Measurements from ENCODE around the gene PRR5. TPM values are rescaled to one million over a fixed set of nuclear protein-coding genes. Genes with fewer than 3 reads are reported as not detected.
A peak's percentile ranks its signal among the peaks of the same experiment; 100 is the strongest.

PRR5 gene
- total and polyA plus RNA-seq, 2 donors (not counting 1 experiment from before 2014, with no cell fraction given) = 2.4 to 8.6 TPM

DNA sequence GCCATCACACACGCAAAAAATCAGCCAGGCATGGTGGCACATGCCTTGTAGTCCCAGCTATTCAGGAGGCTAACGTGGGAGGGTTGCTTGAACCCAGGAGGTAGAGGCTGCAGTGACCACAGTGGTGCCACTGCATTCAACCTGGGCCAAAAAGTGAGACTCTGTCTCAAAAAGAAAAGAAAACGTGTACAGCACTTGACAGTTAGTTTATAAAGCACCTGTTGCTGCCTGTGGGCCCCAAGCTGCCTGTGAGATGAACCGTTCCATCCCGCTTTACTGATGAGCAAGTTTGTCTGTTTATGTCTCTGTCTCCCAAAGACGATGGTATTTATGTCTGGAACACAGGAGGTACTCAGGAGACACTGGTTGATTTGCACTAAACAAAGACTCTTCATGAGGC lies 1.5 kb upstream of the PRR5 start:
- Histone ChIP-seq H3K9me3 (ENCODE audit: control insufficient read depth, insufficient read depth, low read depth, low read length) (no peaks in the 10 kb centered on the region), H3K79me2 (ENCODE audit: control insufficient read depth, insufficient read depth, low read length) (no peaks in the 10 kb centered on the region), H3K9ac (ENCODE audit: insufficient read depth, low read length) (no peak overlapping the region), H3K27ac (ENCODE audit: insufficient read depth, low read length) (no peak overlapping the region), H3K4me3 (replicated peaks in 1 of 4; ENCODE audit: control extremely low read depth in 1 of 4, insufficient read depth in 1 of 4, low read depth in 3 of 4, low read length in 4 of 4) (no peak overlapping the region), H3K36me3 (ENCODE audit: control insufficient read depth, insufficient read depth, low read length) (no peaks in the 10 kb centered on the region), H3K4me1 (ENCODE audit: control insufficient read depth, extremely low read depth, insufficient read depth, low read length) (peaks cover 14% of the 10 kb centered on the region), H3K27me3 (ENCODE audit: control insufficient read depth, insufficient read depth, low read length) (peaks cover 15% of the 10 kb centered on the region), H3K4me2 (ENCODE audit: extremely low read depth, insufficient read depth, low read length) (no peak overlapping the region), H2AFZ (ENCODE audit: low read length) (no peak overlapping the region), H4K20me1 (ENCODE audit: control insufficient read depth, extremely low read depth, insufficient read depth, low read length) (no peaks in the 10 kb centered on the region)
- no peak for DNase-seq (ENCODE audit: low read depth in 2 of 2)
- TF ChIP-seq, protein P1, sequence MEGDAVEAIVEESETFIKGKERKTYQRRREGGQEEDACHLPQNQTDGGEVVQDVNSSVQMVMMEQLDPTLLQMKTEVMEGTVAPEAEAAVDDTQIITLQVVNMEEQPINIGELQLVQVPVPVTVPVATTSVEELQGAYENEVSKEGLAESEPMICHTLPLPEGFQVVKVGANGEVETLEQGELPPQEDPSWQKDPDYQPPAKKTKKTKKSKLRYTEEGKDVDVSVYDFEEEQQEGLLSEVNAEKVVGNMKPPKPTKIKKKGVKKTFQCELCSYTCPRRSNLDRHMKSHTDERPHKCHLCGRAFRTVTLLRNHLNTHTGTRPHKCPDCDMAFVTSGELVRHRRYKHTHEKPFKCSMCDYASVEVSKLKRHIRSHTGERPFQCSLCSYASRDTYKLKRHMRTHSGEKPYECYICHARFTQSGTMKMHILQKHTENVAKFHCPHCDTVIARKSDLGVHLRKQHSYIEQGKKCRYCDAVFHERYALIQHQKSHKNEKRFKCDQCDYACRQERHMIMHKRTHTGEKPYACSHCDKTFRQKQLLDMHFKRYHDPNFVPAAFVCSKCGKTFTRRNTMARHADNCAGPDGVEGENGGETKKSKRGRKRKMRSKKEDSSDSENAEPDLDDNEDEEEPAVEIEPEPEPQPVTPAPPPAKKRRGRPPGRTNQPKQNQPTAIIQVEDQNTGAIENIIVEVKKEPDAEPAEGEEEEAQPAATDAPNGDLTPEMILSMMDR (conservative IDR thresholded peaks at IDR 0.05 in 1 of 2, IDR thresholded peaks at IDR 0.05 in 1 of 2; ENCODE audit: low read depth in 1 of 2, low read length in 2 of 2) = no peak
- TF ChIP-seq EZH2 (IDR thresholded peaks at IDR 0.05; ENCODE audit: low read length, missing control alignments) = no peak

DNA sequence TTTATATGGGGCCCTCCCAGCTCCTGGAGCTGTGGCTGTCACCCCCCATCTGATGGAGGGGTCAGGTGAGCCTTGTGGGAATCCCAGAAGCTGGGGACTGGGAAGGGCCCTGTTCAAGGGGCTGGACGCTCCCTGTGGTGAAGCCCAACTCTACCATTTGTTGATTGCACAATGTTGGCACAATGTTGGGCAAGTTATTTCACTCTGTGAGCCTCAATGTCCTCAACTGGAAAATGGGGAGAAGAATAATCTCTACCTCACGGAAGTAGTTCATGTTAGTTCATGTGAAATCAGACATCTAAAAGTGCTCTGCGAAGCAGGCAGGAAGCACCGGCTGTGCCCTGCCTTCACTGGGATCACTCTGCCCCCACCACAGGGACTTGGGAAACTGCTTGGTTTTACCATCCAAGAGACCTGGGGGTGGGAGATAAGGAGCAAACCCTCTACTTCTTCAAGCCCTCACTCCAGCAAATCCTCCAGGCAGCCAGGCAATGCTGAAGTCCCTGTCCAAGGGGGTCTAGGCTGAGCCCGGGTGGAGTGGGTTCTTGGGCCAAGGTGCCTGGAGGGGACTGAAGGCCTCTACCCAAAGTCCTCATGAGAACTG lies 715 bp upstream of the PRR5 start:
- H3K79me2 ChIP-seq (ENCODE audit: control insufficient read depth, insufficient read depth, low read length) = no peaks in the 10 kb centered on the region
- no peak overlapping the region for H2AFZ ChIP-seq (ENCODE audit: low read length)
- no peaks in the 10 kb centered on the region for H4K20me1 ChIP-seq (ENCODE audit: control insufficient read depth, extremely low read depth, insufficient read depth, low read length)
- H3K4me1 ChIP-seq (ENCODE audit: control insufficient read depth, extremely low read depth, insufficient read depth, low read length) = peaks cover 14% of the 10 kb centered on the region
- H3K4me3 ChIP-seq (replicated peaks in 1 of 4; ENCODE audit: control extremely low read depth in 1 of 4, insufficient read depth in 1 of 4, low read depth in 3 of 4, low read length in 4 of 4) = no peak overlapping the region
- no peaks in the 10 kb centered on the region for H3K36me3 ChIP-seq (ENCODE audit: control insufficient read depth, insufficient read depth, low read length)
- TF ChIP-seq, protein P1 (conservative IDR thresholded peaks at IDR 0.05 in 1 of 2, IDR thresholded peaks at IDR 0.05 in 1 of 2; ENCODE audit: low read depth in 1 of 2, low read length in 2 of 2) = no peak
- TF ChIP-seq EZH2 (IDR thresholded peaks at IDR 0.05; ENCODE audit: low read length, missing control alignments) = no peak
- no peak overlapping the region for H3K4me2 ChIP-seq (ENCODE audit: extremely low read depth, insufficient read depth, low read length)
- no peak for DNase-seq (ENCODE audit: low read depth in 2 of 2)
- H3K27ac ChIP-seq (ENCODE audit: insufficient read depth, low read length) = no peak overlapping the region
- H3K27me3 ChIP-seq (ENCODE audit: control insufficient read depth, insufficient read depth, low read length) = peaks cover 15% of the 10 kb centered on the region
- no peaks in the 10 kb centered on the region for H3K9me3 ChIP-seq (ENCODE audit: control insufficient read depth, insufficient read depth, low read depth, low read length)
- H3K9ac ChIP-seq (ENCODE audit: insufficient read depth, low read length) = no peak overlapping the region

DNA sequence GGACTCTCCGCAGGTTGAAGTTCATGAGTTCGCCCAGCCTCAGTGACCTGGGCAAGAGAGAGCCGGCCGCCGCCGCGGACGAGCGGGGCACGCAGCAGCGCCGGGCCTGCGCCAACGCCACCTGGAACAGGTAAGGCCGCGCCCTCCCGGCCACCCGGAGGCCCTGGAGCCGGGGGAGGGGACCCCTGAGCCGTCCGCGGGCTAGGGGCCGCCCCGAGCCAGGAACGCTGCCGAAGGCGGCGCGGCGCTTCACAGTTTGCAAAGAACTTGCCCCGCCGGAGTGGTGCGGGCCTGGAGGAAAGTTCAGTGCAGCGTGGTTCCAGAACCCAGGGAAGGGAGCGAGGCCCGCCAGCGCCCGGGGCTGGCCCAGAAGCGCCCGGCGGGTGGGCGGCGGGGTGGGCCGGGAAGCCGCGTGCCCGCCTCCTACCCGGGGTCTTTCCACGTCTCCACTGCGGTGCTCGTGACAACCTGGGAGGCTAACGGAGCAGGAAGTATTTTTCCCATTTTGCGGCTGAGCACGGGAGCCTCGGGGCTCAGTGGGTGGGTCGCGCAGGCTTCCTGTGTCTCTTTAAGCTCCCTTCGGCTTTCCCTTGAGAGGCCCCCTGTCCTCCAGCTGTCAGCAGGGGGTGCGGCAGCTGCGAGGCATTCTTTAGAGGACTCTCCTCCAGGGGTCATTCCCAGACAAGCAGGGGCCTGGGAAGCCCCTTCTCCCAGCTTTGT lies 635 bp downstream of the PRR5 start:
- Histone ChIP-seq H3K4me1 (ENCODE audit: control insufficient read depth, extremely low read depth, insufficient read depth, low read length) (peaks cover 14% of the 10 kb centered on the region), H3K36me3 (ENCODE audit: control insufficient read depth, insufficient read depth, low read length) (no peaks in the 10 kb centered on the region), H2AFZ (ENCODE audit: low read length) (no peak overlapping the region), H4K20me1 (ENCODE audit: control insufficient read depth, extremely low read depth, insufficient read depth, low read length) (no peaks in the 10 kb centered on the region), H3K27ac (ENCODE audit: insufficient read depth, low read length) (no peak overlapping the region), H3K79me2 (ENCODE audit: control insufficient read depth, insufficient read depth, low read length) (no peaks in the 10 kb centered on the region), H3K4me3 (replicated peaks in 1 of 4; ENCODE audit: control extremely low read depth in 1 of 4, insufficient read depth in 1 of 4, low read depth in 3 of 4, low read length in 4 of 4) (peak overlapping the region in 3 of 4 experiments; percentile 34 to 55 (median 45)), H3K9me3 (ENCODE audit: control insufficient read depth, insufficient read depth, low read depth, low read length) (no peaks in the 10 kb centered on the region), H3K27me3 (ENCODE audit: control insufficient read depth, insufficient read depth, low read length) (peaks cover 15% of the 10 kb centered on the region), H3K4me2 (ENCODE audit: extremely low read depth, insufficient read depth, low read length) (peak overlapping the region; percentile 18), H3K9ac (ENCODE audit: insufficient read depth, low read length) (peak overlapping the region; percentile 43)
- TF ChIP-seq EZH2 (IDR thresholded peaks at IDR 0.05; ENCODE audit: low read length, missing control alignments) = peak; percentile 50
- TF ChIP-seq, protein P1 (conservative IDR thresholded peaks at IDR 0.05 in 1 of 2, IDR thresholded peaks at IDR 0.05 in 1 of 2; ENCODE audit: low read depth in 1 of 2, low read length in 2 of 2) = peak; percentile 7
- peak; percentile 41 to 48 for DNase-seq (ENCODE audit: low read depth in 2 of 2)
